ENCODE measurements around the gene CELF2.

GRCh38 chr10:11223081-11223480 lies 205.4 kb downstream of the CELF2 start:
- no peak for TF ChIP-seq CTCF (conservative IDR thresholded peaks at IDR 0.05)
- no peak for TF ChIP-seq ZFX (IDR thresholded peaks at IDR 0.05)
